ENCODE data around the gene AGR2. TPM values are rescaled to one million over a fixed set of nuclear protein-coding genes. Genes with fewer than 3 reads are reported as not detected.

AGR2 gene
- total RNA-seq, 1 experiment from 2014 or later, result 76.1 TPM

DNA sequence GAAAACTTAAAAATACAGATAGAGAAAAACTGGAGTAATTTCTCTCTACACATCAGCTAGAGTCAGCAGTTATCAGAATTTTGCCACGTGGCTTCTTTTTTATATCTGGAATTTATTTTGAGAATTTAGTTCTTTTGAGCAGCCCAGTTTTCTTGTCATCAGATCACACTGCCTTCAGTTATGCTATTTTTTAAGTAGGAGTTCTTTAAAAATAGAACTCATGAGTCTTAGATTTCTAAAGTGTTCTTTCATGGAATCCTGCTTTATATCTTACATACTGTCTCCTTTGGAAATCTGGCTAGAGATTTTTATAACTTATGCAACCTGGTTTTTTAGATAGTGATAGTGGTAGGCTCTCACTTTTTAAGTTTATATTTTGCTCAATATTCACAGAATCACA, 24.2 kb downstream of the AGR2 start:
- Histone ChIP-seq H3K27me3 (ENCODE audit: insufficient read depth, low read depth) (no peaks in the 10 kb centered on the region), H3K36me3 (ENCODE audit: low read depth) (0 out of 2 replicates have a peak, but pooled peaks cover 14% of the 10 kb centered on the region), H3K4me2 (no peak overlapping the region), H2AFZ (no peak overlapping the region), H3K27ac (no peak overlapping the region), H3K79me2 (ENCODE audit: low read depth) (peaks cover 7% of the 10 kb centered on the region; the same call in 1 of the 2 replicates), H3K9me2 (ENCODE audit: insufficient read depth) (no peaks in the 10 kb centered on the region), H3K4me1 (replicated peaks; ENCODE audit: insufficient read depth) (no peaks in the 10 kb centered on the region), H3K4me3 (no peak overlapping the region), H4K20me1 (ENCODE audit: insufficient read depth) (no peaks in the 10 kb centered on the region), H3F3A (ENCODE audit: insufficient read depth, low read depth) (no peaks in the 10 kb centered on the region), H3K9me3 (ENCODE audit: insufficient read depth, low read depth) (no peaks in the 10 kb centered on the region)
- intact Hi-C loops (cut with micrococcal nuclease; ENCODE audit: unreplicated experiment), result no loop called here
- ChIA-PET POLR2A (ENCODE audit: unreplicated experiment) (interaction anchor here (0.7 kb wide), 1 partner anchor 96 kb away, joined by 6 read pairs; no protein-coding TSS in a partner anchor), CTCF (no interaction called here)
- no peak for TF ChIP-seq EZH2 (IDR thresholded peaks at IDR 0.05; ENCODE audit: low read depth)
- TF ChIP-seq, protein P1, sequence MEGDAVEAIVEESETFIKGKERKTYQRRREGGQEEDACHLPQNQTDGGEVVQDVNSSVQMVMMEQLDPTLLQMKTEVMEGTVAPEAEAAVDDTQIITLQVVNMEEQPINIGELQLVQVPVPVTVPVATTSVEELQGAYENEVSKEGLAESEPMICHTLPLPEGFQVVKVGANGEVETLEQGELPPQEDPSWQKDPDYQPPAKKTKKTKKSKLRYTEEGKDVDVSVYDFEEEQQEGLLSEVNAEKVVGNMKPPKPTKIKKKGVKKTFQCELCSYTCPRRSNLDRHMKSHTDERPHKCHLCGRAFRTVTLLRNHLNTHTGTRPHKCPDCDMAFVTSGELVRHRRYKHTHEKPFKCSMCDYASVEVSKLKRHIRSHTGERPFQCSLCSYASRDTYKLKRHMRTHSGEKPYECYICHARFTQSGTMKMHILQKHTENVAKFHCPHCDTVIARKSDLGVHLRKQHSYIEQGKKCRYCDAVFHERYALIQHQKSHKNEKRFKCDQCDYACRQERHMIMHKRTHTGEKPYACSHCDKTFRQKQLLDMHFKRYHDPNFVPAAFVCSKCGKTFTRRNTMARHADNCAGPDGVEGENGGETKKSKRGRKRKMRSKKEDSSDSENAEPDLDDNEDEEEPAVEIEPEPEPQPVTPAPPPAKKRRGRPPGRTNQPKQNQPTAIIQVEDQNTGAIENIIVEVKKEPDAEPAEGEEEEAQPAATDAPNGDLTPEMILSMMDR (conservative IDR thresholded peaks at IDR 0.05), result no peak
- BruUV-seq (replicated peaks), result no TSS peak
- no peak for DNase-seq

DNA sequence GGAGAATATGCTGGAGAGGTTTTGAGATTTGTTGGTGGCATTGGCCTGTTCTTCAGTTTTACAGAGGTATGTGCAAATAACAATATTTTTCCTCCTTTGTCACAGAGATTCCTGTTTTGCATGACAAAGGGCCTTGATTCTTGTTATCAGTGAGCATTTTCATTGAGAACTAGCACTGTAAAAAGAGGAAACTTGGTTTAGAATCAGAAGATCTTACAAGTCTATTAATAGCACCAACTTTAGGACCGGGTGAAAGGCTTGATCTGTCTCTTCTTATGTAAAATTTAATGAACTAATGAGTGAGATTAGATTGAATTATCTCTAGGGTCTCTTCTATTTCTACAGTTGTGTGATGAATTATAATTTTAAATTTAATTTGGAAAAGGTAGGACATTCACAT, 25.7 kb downstream of the AGR2 start:
- intact Hi-C loops (cut with micrococcal nuclease; ENCODE audit: unreplicated experiment), result no loop called here
- ChIA-PET POLR2A (ENCODE audit: unreplicated experiment) (no interaction called here), CTCF (no interaction called here)
- BruUV-seq (replicated peaks), result no TSS peak
- no peaks in the 10 kb centered on the region for H3K27me3 ChIP-seq (ENCODE audit: insufficient read depth, low read depth)
- no peak overlapping the region for H2AFZ ChIP-seq
- H3K9me3 ChIP-seq (ENCODE audit: insufficient read depth, low read depth), result no peaks in the 10 kb centered on the region
- H3K4me1 ChIP-seq (replicated peaks; ENCODE audit: insufficient read depth), result peaks cover 12% of the 10 kb centered on the region
- H4K20me1 ChIP-seq (ENCODE audit: insufficient read depth), result no peaks in the 10 kb centered on the region
- peaks cover 11% of the 10 kb centered on the region; the same call in 1 of the 2 replicates for H3K79me2 ChIP-seq (ENCODE audit: low read depth)
- H3K4me3 ChIP-seq, result no peak overlapping the region
- H3K36me3 ChIP-seq (ENCODE audit: low read depth), result 0 out of 2 replicates have a peak, but pooled peaks cover 14% of the 10 kb centered on the region
- peaks cover 6% of the 10 kb centered on the region; the same call in 1 of the 2 replicates for H3F3A ChIP-seq (ENCODE audit: insufficient read depth, low read depth)
- H3K9me2 ChIP-seq (ENCODE audit: insufficient read depth), result no peaks in the 10 kb centered on the region
- no peak overlapping the region for H3K27ac ChIP-seq
- DNase-seq, result no peak
- no peak overlapping the region for H3K4me2 ChIP-seq
- TF ChIP-seq, protein P1 (conservative IDR thresholded peaks at IDR 0.05), result no peak
- no peak for TF ChIP-seq EZH2 (IDR thresholded peaks at IDR 0.05; ENCODE audit: low read depth)

DNA sequence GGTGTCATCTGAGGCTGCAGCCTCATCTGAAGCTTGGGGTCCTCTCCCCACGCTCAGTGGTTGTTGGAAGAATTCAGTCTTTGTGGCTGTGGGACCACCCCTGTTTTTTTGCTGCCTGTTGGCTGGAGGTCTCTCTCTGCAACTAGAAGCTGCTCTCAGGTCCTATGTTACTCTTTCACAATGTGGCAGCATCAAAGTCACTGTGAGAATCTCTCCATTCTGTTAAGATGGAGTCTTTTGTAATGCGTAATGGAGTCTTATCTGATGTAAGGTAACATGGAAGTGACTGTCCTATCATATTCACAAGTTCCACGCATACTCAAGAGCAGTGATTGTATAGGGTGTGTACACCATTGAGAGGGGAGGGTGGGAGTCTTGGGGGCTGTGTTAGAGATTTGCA, 26.3 kb downstream of the AGR2 start:
- intact Hi-C loops (cut with micrococcal nuclease; ENCODE audit: unreplicated experiment), result no loop called here
- H2AFZ ChIP-seq, result no peak overlapping the region
- H3K9me3 ChIP-seq (ENCODE audit: insufficient read depth, low read depth), result no peaks in the 10 kb centered on the region
- DNase-seq, result no peak
- no peaks in the 10 kb centered on the region for H3K27me3 ChIP-seq (ENCODE audit: insufficient read depth, low read depth)
- POLR2A ChIA-PET (ENCODE audit: unreplicated experiment), result no interaction called here
- no peak overlapping the region for H3K27ac ChIP-seq
- 0 out of 2 replicates have a peak, but pooled peaks cover 11% of the 10 kb centered on the region for H3K36me3 ChIP-seq (ENCODE audit: low read depth)
- TF ChIP-seq EZH2 (IDR thresholded peaks at IDR 0.05; ENCODE audit: low read depth), result no peak
- TF ChIP-seq, protein P1 (conservative IDR thresholded peaks at IDR 0.05), result no peak
- CTCF ChIA-PET, result no interaction called here
- peaks cover 6% of the 10 kb centered on the region; the same call in 1 of the 2 replicates for H3F3A ChIP-seq (ENCODE audit: insufficient read depth, low read depth)
- peaks cover 12% of the 10 kb centered on the region for H3K4me1 ChIP-seq (replicated peaks; ENCODE audit: insufficient read depth)
- no peak overlapping the region for H3K4me2 ChIP-seq
- H3K79me2 ChIP-seq (ENCODE audit: low read depth), result peaks cover 11% of the 10 kb centered on the region; the same call in 1 of the 2 replicates
- H4K20me1 ChIP-seq (ENCODE audit: insufficient read depth), result no peaks in the 10 kb centered on the region
- no peak overlapping the region for H3K4me3 ChIP-seq
- H3K9me2 ChIP-seq (ENCODE audit: insufficient read depth), result no peaks in the 10 kb centered on the region
- BruUV-seq (replicated peaks), result no TSS peak

Data from PC-9 (cell line).